Coronary artery (tissue), 2 donors: ENCODE measurements around the gene TEC.
"Not testable (repeated sequence)": the region's sequence is repeated elsewhere in the genome, so short reads cannot be mapped to it uniquely, and the experiment has no call there.

Experiments
- DNase-seq: peaks from one replicate; pipeline ENCODE4 v3.0.0-alpha.2; 2017; ENCODE audit warnings: low spot score
- H3K27ac ChIP-seq, 2 donors: fragments of 200-600 bp; sonication (generic); one replicate each; pipeline ENCODE4 v1.5.1; 2016 to 2019
- H3K4me3 ChIP-seq: fragments of 200-600 bp; sonication (generic); 2 replicates; pipeline ENCODE4 v1.5.1; 2016; ENCODE audit warnings: mild to moderate bottlenecking, moderate library complexity
- CTCF ChIP-seq: fragments of 200-600 bp; sonication (generic); IDR thresholded peaks from one replicate; pipeline ENCODE4 v1.5.1; 2019; ENCODE audit warnings: antibody characterized with exemption

The TEC gene

GRCh38 chr4:48300004-48300403, 30.4 kb upstream of the TEC start:
- TF ChIP-seq CTCF = no peak
- no peak overlapping the region for H3K27ac ChIP-seq
- H3K4me3 ChIP-seq = no peak overlapping the region
- DNase-seq = no peak

- DNase-seq = no peak
- Histone ChIP-seq H3K27ac (no peak overlapping the region), H3K4me3 (no peak overlapping the region)
- no peak for TF ChIP-seq CTCF
Measured at GRCh38 chr4:48299560-48299959, 29.9 kb upstream of the TEC start.

- Histone ChIP-seq H3K27ac (no peak overlapping the region), H3K4me3 (no peak overlapping the region)
- TF ChIP-seq CTCF = no peak
- DNase-seq = no peak
Measured at GRCh38 chr4:48297256-48297846, 27.7 kb upstream of the TEC start.

GRCh38 chr4:48296365-48296764, 26.7 kb upstream of the TEC start:
- TF ChIP-seq CTCF = no peak
- Histone ChIP-seq H3K4me3 (no peak overlapping the region), H3K27ac (no peak overlapping the region)
- no peak for DNase-seq

- Histone ChIP-seq H3K4me3 (no peak overlapping the region), H3K27ac (no peak overlapping the region)
- no peak for TF ChIP-seq CTCF
- DNase-seq = no peak
Measured at GRCh38 chr4:48295116-48295515, 25.5 kb upstream of the TEC start.

- not testable (repeated sequence) for H3K4me3 ChIP-seq, DNase-seq, H3K27ac ChIP-seq
Measured at GRCh38 chr4:48292218-48292790, 22.7 kb upstream of the TEC start.

GRCh38 chr4:48290146-48290772, 20.6 kb upstream of the TEC start:
- TF ChIP-seq CTCF = no peak
- Histone ChIP-seq H3K27ac (no peak overlapping the region), H3K4me3 (no peak overlapping the region)
- no peak for DNase-seq

GRCh38 chr4:48286060-48286459, 16.4 kb upstream of the TEC start:
- H3K4me3 ChIP-seq, H3K27ac ChIP-seq, DNase-seq: not testable (repeated sequence)

- H3K27ac ChIP-seq, DNase-seq, H3K4me3 ChIP-seq: not testable (repeated sequence)
Measured at GRCh38 chr4:48285640-48286039, 16.0 kb upstream of the TEC start.
